ENCODE results near the gene MACC1.
"Not testable (repeated sequence)": the region's sequence is repeated elsewhere in the genome, so short reads cannot be mapped to it uniquely, and the experiment has no call there.

Gene MACC1

DNA sequence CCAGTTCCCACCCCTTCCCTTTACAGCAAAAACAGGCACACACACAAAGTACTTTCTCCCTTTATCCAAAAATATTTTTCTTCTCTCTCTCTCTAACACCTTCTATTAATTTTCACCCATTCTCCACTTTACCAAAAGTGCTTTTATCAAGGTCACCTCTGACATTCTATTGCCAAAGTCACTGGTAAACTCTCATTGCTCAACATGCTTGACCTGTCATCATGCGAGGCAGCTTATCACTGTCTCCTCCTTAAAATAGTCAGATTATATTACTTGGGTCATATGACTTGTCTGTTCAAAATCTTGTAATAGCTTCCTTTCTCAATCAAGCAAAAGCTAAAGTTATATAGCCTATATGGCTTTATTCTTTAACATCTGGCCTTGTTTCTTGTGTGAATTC lies 28.6 kb downstream of the MACC1 start:
- no peak overlapping the region for H3K4me3 ChIP-seq (replicated peaks; ENCODE audit: low read depth, low read length)
- DNase-seq (ENCODE audit: extremely low read depth, low read depth) = no peak
- TF ChIP-seq, protein P1, sequence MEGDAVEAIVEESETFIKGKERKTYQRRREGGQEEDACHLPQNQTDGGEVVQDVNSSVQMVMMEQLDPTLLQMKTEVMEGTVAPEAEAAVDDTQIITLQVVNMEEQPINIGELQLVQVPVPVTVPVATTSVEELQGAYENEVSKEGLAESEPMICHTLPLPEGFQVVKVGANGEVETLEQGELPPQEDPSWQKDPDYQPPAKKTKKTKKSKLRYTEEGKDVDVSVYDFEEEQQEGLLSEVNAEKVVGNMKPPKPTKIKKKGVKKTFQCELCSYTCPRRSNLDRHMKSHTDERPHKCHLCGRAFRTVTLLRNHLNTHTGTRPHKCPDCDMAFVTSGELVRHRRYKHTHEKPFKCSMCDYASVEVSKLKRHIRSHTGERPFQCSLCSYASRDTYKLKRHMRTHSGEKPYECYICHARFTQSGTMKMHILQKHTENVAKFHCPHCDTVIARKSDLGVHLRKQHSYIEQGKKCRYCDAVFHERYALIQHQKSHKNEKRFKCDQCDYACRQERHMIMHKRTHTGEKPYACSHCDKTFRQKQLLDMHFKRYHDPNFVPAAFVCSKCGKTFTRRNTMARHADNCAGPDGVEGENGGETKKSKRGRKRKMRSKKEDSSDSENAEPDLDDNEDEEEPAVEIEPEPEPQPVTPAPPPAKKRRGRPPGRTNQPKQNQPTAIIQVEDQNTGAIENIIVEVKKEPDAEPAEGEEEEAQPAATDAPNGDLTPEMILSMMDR (IDR thresholded peaks at IDR 0.05; ENCODE audit: low read depth, low read length, missing control alignments) = no peak

DNA sequence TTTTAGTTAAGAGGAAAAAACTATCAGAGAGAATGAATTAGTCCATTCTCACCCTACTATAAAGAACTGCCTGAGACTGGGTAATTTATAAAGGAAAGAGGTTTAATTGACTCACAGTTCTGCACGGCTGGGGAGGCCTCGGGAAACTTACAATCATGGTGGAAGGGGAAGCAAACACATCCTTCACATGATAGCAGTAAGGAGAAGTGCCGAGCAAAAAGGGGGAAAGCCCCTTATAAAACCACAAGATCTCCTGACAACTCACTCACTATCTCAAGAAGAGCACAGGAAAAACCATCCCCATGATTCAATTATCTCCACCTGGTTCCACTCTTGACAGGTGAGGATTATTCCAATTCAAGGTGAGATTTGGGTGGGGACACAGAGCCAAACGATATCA lies 29.3 kb downstream of the MACC1 start:
- not testable (repeated sequence) for DNase-seq (ENCODE audit: extremely low read depth, low read depth)

DNA sequence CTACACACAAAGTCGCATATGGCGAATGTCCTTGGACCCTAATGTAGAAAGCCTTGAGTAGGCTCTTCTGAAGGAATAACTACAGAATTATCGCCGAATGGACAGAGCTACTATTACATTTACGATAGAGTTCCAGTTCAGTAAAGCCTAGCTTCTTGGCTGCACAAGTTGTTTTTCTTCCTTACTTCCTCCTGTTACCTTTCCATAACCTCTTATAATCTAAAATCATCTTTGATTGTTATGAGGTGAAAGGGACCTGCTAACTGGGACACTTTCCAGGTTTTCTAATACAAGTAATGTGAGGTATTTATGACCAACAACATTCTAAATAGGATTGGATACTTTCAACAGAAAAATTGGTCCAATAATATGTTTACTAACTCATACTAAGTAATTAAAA lies 31.2 kb downstream of the MACC1 start:
- no peak overlapping the region for H3K4me3 ChIP-seq (replicated peaks; ENCODE audit: low read depth, low read length)
- TF ChIP-seq, protein P1 (IDR thresholded peaks at IDR 0.05; ENCODE audit: low read depth, low read length, missing control alignments) = no peak
- no peak for DNase-seq (ENCODE audit: extremely low read depth, low read depth)

More for the DNA sequence above, 29.3 kb downstream of the MACC1 start:
- not testable (repeated sequence) for H3K4me3 ChIP-seq (replicated peaks; ENCODE audit: low read depth, low read length)

DNA sequence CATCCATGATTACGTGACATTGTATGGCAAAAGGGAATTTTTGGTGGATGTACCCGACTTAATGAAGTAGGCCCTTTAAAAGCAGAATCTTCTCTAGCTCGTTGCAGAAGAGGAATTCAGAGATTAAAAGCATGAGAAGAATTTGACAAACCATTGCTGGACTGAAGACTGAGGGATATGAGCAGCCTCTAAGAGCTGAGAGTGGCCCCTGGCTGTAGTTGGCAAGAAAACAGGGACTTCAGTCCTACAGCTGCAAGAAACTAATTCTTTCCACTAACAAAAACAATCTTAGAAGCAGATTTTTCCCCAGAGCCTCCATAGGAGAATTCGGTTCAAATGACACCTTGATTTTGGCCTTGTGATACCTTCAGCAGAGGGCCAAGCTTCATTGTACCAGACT lies 34.1 kb downstream of the MACC1 start:
- TF ChIP-seq, protein P1 (IDR thresholded peaks at IDR 0.05; ENCODE audit: low read depth, low read length, missing control alignments) = no peak
- no peak overlapping the region for H3K4me3 ChIP-seq (replicated peaks; ENCODE audit: low read depth, low read length)
- no peak for DNase-seq (ENCODE audit: extremely low read depth, low read depth)

DNA sequence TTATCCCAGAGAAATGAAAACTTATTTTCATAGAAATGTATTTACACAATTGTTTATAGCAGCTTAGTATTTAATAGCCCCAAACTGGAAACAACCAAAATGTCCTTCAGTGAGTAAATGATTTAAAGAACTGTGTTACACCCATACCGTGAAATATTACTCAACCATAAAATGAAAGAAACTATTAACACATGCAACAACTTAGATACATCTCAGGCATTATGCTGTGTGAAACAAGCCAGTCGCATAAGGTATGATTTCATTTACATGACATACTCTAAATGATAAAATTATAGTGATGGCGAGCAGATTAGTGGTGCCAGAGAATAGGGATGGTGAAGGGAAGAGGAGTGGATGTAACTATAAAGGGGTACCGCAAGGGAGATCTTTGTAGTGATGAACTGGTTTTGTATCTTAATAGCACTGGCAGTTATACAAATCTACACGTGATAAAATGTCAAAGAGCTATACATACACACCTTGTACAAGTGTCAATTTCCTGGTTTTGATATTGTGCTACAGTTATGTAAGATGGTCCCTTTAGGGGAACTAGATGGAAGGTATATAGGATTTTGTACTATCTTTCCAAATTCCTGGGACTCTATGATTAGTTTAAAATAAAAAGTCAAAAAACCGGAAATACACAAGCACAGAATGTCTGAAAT lies 40.5 kb downstream of the MACC1 start:
- TF ChIP-seq, protein P1 (IDR thresholded peaks at IDR 0.05; ENCODE audit: low read depth, low read length, missing control alignments) = no peak
- DNase-seq (ENCODE audit: extremely low read depth, low read depth) = no peak
- no peak overlapping the region for H3K4me3 ChIP-seq (replicated peaks; ENCODE audit: low read depth, low read length)

DNA sequence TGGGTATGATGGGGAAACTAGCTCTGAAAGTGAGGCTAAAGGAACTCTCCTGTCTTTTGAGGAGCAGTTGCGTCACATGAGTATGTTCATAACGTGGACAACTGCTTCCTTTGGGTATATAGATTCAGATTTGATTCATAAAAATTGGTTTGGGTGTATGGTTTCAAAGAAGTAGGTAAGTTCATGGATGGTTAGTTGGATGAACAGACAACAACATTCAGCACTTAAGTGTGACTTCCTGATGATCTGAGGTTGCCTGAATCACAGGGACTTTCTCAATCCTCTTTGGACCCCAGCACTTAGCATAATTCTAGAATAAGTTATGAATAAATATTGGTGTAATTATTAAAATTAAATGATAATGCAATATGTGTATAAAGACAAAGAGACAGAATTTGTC lies 43.4 kb downstream of the MACC1 start:
- DNase-seq (ENCODE audit: extremely low read depth, low read depth) = no peak
- TF ChIP-seq, protein P1 (IDR thresholded peaks at IDR 0.05; ENCODE audit: low read depth, low read length, missing control alignments) = no peak
- no peak overlapping the region for H3K4me3 ChIP-seq (replicated peaks; ENCODE audit: low read depth, low read length)

DNA sequence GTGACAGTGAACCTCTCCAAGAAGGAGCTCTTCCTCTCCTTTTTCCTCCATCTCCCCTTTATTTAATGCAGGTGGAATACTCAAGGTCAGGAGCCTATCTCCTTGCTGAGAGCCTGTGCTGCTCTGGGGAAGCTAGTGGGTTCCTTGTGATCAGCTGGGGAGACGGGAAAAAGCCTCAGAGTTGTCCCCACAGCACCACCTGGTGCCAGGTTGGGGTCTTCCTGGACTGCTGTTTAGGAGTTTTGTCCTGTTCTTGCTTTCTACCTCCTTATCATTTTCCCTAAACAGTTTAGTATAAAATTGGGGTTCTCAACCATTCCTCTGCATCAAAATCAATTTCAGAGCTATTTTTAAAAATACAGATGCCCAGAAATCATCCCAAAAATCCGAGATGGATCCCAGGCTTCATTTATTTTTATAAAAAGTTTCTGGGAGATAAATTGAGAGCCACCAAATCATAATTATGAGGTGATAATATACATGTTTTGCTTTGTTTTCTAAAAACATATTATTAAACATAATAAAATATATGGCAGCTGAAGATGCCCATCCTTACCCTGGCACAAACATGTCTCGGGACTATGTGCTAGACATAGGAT lies 44.3 kb downstream of the MACC1 start:
- TF ChIP-seq, protein P1 (IDR thresholded peaks at IDR 0.05; ENCODE audit: low read depth, low read length, missing control alignments) = peak; percentile 67
- no peak overlapping the region for H3K4me3 ChIP-seq (replicated peaks; ENCODE audit: low read depth, low read length)
- DNase-seq (ENCODE audit: extremely low read depth, low read depth) = peak; percentile 12
